ENCODE results near the gene IFT80. TPM values are rescaled to one million over a fixed set of nuclear protein-coding genes. Genes with fewer than 3 reads are reported as not detected.

IFT80 gene
- total RNA-seq, 3 donors from 2014 or later = 13.2 to 18.3 (median 16.2) TPM

DNA sequence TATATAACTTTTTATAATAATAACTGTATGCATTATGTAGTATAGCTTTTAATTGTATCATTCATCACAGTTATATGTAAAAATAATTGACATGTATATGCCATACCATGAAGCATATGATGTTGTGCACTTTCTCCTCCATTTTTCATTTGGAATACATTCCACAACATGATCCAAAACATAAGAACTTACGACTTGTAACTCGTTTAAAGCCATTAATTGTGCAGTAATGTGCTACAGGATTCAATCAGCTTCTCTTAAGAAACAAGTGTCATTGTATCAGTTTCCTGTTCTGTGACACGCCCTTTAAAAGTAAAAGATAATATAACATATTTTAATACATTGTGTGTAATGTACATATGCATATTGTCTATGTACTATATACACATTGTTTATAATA is 171.6 kb downstream of the IFT80 start:
- ATAC-seq = no peak
- no peak overlapping the region for H3K4me3 ChIP-seq
- intact Hi-C loops (cut with DNase I, micrococcal nuclease) = no loop called here
- TF ChIP-seq, protein P1, sequence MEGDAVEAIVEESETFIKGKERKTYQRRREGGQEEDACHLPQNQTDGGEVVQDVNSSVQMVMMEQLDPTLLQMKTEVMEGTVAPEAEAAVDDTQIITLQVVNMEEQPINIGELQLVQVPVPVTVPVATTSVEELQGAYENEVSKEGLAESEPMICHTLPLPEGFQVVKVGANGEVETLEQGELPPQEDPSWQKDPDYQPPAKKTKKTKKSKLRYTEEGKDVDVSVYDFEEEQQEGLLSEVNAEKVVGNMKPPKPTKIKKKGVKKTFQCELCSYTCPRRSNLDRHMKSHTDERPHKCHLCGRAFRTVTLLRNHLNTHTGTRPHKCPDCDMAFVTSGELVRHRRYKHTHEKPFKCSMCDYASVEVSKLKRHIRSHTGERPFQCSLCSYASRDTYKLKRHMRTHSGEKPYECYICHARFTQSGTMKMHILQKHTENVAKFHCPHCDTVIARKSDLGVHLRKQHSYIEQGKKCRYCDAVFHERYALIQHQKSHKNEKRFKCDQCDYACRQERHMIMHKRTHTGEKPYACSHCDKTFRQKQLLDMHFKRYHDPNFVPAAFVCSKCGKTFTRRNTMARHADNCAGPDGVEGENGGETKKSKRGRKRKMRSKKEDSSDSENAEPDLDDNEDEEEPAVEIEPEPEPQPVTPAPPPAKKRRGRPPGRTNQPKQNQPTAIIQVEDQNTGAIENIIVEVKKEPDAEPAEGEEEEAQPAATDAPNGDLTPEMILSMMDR (IDR thresholded peaks at IDR 0.05) = no peak
- H3K4me1 ChIP-seq (ENCODE audit: low read depth) = peaks cover 14% of the 10 kb centered on the region
- DNase-seq = no peak
- no peaks in the 10 kb centered on the region for H3K36me3 ChIP-seq (ENCODE audit: low read depth)
- no peaks in the 10 kb centered on the region for H3K9me3 ChIP-seq

DNA sequence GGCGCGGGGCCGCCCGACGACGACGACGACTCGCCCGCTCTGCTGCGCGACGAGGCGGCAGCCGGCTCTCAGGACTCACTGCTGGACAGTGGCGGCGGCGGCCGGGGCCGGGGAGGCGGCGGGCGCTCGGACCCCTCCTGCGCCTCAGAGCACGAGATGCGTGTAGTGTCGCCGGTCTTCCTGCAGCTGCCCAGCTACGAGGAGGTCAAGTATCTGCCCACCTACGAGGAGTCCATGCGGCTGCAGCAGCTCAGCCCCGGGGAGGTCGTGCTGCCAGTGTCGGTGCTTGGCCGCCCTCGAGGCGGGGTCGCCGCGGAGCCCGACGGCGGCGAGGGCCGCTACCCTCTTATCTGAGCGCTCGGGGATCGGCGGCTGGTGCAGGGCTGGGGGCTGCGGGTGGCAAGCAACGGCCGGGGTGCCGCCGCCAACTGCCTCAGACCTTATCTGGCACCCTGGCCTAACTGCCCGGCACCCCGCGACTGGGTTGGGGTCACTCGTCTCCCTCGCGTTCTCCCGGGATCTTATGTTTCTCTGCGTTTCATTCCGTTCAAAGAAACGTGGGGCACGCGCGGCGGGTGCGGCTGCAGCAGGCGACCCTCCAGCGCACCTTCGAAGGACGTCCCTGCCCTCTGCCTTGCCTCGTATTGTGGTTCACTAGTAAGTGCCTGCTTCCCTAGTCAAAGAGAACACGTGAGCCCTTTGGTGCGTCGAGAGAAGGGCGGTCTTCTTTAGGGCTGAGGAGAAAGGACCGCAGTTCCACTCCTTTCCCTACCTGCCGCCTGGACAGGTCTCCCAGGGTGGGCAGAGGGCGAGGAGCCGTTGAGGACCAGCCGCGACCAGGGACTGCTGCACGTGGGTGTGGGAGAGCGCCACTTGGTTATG is 172.8 kb downstream of the IFT80 start:
- Histone ChIP-seq H3K36me3 (ENCODE audit: low read depth) (no peaks in the 10 kb centered on the region), H3K4me3 (no peak overlapping the region), H3K9me3 (no peaks in the 10 kb centered on the region), H3K4me1 (ENCODE audit: low read depth) (peaks cover 14% of the 10 kb centered on the region)
- DNase-seq (peak in 1 of 3 donors; percentile 28), ATAC-seq (peak; percentile 54)
- TF ChIP-seq, protein P1 (IDR thresholded peaks at IDR 0.05) = no peak
- intact Hi-C loops (cut with DNase I, micrococcal nuclease) = no loop called here

DNA sequence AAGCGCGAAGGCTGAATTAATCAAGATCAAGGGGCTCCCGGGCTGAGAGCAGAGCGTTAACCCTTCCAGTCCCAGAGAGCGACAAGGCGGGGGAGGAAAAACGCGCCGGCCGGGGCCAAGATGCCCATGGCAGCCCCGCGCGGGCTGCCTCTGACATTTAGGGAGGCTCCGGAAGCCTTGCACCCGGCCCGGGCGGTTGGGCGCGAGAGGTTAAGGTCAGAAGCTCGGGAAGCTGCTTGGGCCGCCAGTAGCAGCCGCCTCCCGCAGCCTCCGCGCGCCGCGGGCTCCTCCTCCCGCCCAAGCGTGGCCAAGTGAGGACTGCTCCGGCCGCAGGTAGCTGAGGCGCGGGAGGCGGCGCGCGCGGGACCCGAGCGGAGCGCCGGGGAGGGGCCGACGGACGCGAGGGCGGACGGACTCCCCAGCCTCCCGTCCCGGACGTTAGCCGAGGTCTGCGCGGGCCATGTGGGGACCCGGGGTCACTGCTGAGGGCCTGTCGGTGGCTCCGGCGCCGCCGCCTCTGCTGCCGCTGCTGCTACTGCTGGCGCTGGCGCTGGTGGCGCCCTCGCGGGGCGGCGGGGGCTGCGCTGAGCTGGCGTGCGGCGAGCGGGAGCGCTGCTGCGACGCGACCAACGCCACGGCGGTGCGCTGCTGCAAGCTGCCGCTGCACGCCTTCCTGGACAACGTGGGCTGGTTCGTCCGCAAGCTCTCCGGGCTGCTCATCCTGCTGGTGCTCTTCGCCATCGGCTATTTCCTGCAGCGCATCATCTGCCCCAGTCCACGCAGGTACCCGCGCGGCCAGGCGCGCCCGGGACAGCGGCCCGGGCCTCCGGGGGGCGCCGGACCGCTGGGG is 173.6 kb downstream of the IFT80 start, which contains the start of gene C3orf80:
C3orf80 (plus strand) TSS at position 247 of the 850 bp plus-strand sequence; CDS start at position 461, 214 bp downstream.
- ATAC-seq (peak; percentile 86), DNase-seq (peak; percentile 36 to 70 (median 66))
- no peaks in the 10 kb centered on the region for H3K9me3 ChIP-seq
- TF ChIP-seq, protein P1 (IDR thresholded peaks at IDR 0.05) = no peak
- H3K36me3 ChIP-seq (ENCODE audit: low read depth) = no peaks in the 10 kb centered on the region
- peaks cover 14% of the 10 kb centered on the region for H3K4me1 ChIP-seq (ENCODE audit: low read depth)
- intact Hi-C loops (cut with DNase I, micrococcal nuclease) = no loop called here
- H3K4me3 ChIP-seq = no peak within 1 kb of the TSS

DNA sequence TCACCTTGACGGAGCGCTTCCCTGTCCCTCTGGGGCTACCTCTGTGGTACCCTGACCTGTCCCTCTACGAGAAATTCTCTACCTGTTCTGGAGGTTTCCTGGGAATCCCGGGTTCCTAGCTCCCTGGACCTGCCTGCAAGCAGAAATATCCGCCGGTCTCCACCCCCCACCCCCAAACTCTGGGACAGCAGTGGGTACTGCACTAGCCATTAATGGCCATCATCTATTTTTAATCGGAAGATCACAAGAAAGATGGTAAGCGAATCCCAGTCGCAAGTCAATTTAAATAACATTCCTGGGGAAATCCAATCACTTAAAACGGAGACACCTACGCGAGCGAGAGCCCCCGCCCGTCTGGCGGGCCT is 174.2 kb downstream of the IFT80 start:
- Histone ChIP-seq H3K36me3 (ENCODE audit: low read depth) (no peaks in the 10 kb centered on the region), H3K4me1 (ENCODE audit: low read depth) (peaks cover 14% of the 10 kb centered on the region), H3K9me3 (no peaks in the 10 kb centered on the region), H3K4me3 (no peak overlapping the region)
- TF ChIP-seq, protein P1 (IDR thresholded peaks at IDR 0.05) = no peak
- DNase-seq (no peak), ATAC-seq (no peak)
- intact Hi-C loops (cut with DNase I, micrococcal nuclease) = no loop called here

DNA sequence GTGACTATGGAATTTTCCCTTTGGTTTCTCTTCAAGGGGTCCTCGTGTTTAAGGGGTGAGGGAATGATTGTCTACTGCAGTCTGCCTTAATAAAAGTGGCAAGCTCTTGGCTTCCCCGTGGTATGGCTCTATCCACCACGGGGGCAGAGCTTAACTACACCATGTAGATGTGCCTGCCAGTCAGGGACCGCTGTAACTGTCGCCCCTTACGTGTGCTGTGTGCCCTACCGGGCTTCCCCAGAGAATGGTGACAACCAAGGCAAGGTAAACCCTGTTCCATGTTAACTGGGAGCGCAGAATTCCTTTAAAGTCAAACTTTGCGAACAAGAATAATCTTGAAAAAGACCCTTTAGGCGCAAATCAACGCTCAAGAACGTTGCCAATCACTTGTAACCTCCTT is 174.8 kb downstream of the IFT80 start:
- Histone ChIP-seq H3K9me3 (no peaks in the 10 kb centered on the region), H3K4me1 (ENCODE audit: low read depth) (peaks cover 14% of the 10 kb centered on the region), H3K36me3 (ENCODE audit: low read depth) (no peaks in the 10 kb centered on the region), H3K4me3 (no peak overlapping the region)
- no peak for DNase-seq
- ATAC-seq = no peak
- intact Hi-C loops (cut with DNase I, micrococcal nuclease) = no loop called here
- TF ChIP-seq, protein P1 (IDR thresholded peaks at IDR 0.05) = no peak

Data from mucosa of descending colon (tissue), 3 donors.